ENCODE results near the gene KRT31. TPM values are rescaled to one million over a fixed set of nuclear protein-coding genes. Genes with fewer than 3 reads are reported as not detected.

The KRT31 gene
- total and polyA plus RNA-seq, 2 of the 8 experiments (the other 6 are each of a cell fraction or from before 2014, with no cell fraction given): not detected

DNA sequence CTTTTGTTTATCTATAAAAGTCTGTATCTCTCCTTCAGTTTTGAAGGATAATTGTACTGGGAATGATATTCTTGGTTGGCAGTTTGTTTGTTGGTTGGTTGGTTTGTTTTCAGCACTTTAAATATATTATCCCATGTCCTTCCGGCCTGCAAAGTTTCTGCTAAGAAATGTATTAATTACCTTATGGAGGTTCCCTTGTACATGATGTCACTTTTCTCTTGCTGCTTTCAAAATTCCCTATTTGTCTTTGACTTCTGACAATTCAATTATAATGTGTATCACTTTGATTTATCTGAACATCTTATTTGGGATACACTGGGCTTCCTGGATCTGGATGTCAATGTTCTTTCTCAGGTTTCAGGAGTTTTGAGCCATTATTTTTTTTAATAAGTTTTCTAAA, 11.2 kb downstream of the KRT31 start:
- ChIA-PET POLR2A (ENCODE audit: partially characterized antibody) (no interaction called here), CTCF (ENCODE audit: partially characterized antibody) (no interaction called here)
- WGBS, 2 experiments (ENCODE audit: extremely low coverage in 1 of 2, insufficient coverage in 1 of 2, insufficient read length in 1 of 2, insufficient replicate concordance in 2 of 2, low coverage in 1 of 2, low lambda C conversion rate in 2 of 2, missing lambda C conversion rate in 1 of 2): 94% methylated on average over 1 of the region's 1 CpG; no CpG with 5 or more reads in 1 of the 2 experiments
- Histone ChIP-seq H3K27ac (ENCODE audit: low read depth, low read length) (no peak overlapping the region), H3K18ac (ENCODE audit: extremely low read depth, low read length) (no peak overlapping the region), H4K20me1 (replicated peaks in 1 of 2; ENCODE audit: control insufficient read depth in 1 of 2, insufficient read depth in 2 of 2, low read length in 2 of 2) (no peaks in the 10 kb centered on the region), H4K8ac (ENCODE audit: extremely low read depth, insufficient read depth, low read length) (no peak overlapping the region), H3K27me3 (replicated peaks in 1 of 4; ENCODE audit: control insufficient read depth in 3 of 4, extremely low read depth in 1 of 4, insufficient read depth in 3 of 4, low read length in 3 of 4) (no peaks in the 10 kb centered on the region), H2BK20ac (ENCODE audit: low read length) (no peak overlapping the region), H3K79me2 (ENCODE audit: control insufficient read depth in 1 of 2, insufficient read depth in 2 of 2, low read length in 2 of 2) (no peaks in the 10 kb centered on the region), H3K36me3 (ENCODE audit: control insufficient read depth in 2 of 4, insufficient read depth in 4 of 4, low read length in 3 of 4) (no peaks in the 10 kb centered on the region), H2AFZ (ENCODE audit: low read length) (no peak overlapping the region), H3K9me3 (ENCODE audit: insufficient read depth in 2 of 2, low read depth in 1 of 2, low read length in 1 of 2) (no peaks in the 10 kb centered on the region; a peak in 1 of 4 replicates), H3K4me3 (ENCODE audit: extremely low read depth in 1 of 4, insufficient read depth in 2 of 4, low read depth in 3 of 4, low read length in 4 of 4) (no peak overlapping the region), H3K23me2 (ENCODE audit: low read depth, low read length) (no peaks in the 10 kb centered on the region), H2BK12ac (ENCODE audit: low read depth, low read length) (no peak overlapping the region), H3K23ac (ENCODE audit: insufficient read length) (no peak overlapping the region), H3K4me1 (replicated peaks in 1 of 4; ENCODE audit: control insufficient read depth in 3 of 4, insufficient read depth in 4 of 4, low read length in 3 of 4) (no peaks in the 10 kb centered on the region), H3K4ac (replicated peaks; ENCODE audit: insufficient read length, low read depth, low read length) (no peak overlapping the region), H3K79me1 (ENCODE audit: low read depth, low read length) (no peaks in the 10 kb centered on the region), H2AK5ac (ENCODE audit: low read depth, low read length) (no peak overlapping the region), H4K91ac (replicated peaks; ENCODE audit: insufficient read length, low read length) (no peak overlapping the region), H3K9ac (replicated peaks in 1 of 4; ENCODE audit: extremely low read depth in 1 of 4, low read depth in 3 of 4, low read length in 3 of 4) (no peak overlapping the region), H3K56ac (replicated peaks; ENCODE audit: insufficient read length, low read depth, low read length) (no peak overlapping the region), H4K5ac (ENCODE audit: insufficient read length, low read depth, low read length) (no peak overlapping the region), H2BK15ac (ENCODE audit: low read length) (no peak overlapping the region), H3K4me2 (ENCODE audit: insufficient read depth in 1 of 2, low read depth in 2 of 2, low read length in 2 of 2) (no peak overlapping the region), H2BK5ac (ENCODE audit: low read depth, low read length) (no peak overlapping the region), H3K14ac (ENCODE audit: insufficient read length) (no peak overlapping the region), H2BK120ac (replicated peaks; ENCODE audit: low read depth, low read length) (no peak overlapping the region)
- TF ChIP-seq CHD2 (IDR thresholded peaks at IDR 0.05; ENCODE audit: low read length): no peak
- TF ChIP-seq ZNF274 (IDR thresholded peaks at IDR 0.05; ENCODE audit: borderline replicate concordance, extremely low read depth, low read length): no peak
- no peak for TF ChIP-seq KDM4A (IDR thresholded peaks at IDR 0.05; ENCODE audit: low read depth, low read length, severe bottlenecking)
- no peak for TF ChIP-seq SRF (IDR thresholded peaks at IDR 0.05; ENCODE audit: low read depth, low read length)
- no peak for TF ChIP-seq TBP (IDR thresholded peaks at IDR 0.05; ENCODE audit: low read depth, low read length)
- no peak for TF ChIP-seq POU5F1 (IDR thresholded peaks at IDR 0.05; ENCODE audit: low read depth, low read length)
- DNase-seq (ENCODE audit: low read depth in 1 of 2, low spot score in 2 of 2) (no peak), FAIRE-seq (no peak)
